Measurements from ENCODE around the gene RCE1.

RCE1 gene

GRCh38 chr11:66887526-66887925 is 44.3 kb downstream of the RCE1 start:
- no peak for DNase-seq (ENCODE audit: low spot score)

- no peak for DNase-seq (ENCODE audit: low spot score)
These were observed 45.0 kb downstream of the RCE1 start for GRCh38 chr11:66888282-66888681.

GRCh38 chr11:66889960-66890359 is 46.7 kb downstream of the RCE1 start:
- DNase-seq (ENCODE audit: low spot score), result no peak

- no peak for DNase-seq (ENCODE audit: low spot score)
These were observed 48.8 kb downstream of the RCE1 start for GRCh38 chr11:66891851-66892660.

- no peak for DNase-seq (ENCODE audit: low spot score)
These were observed 49.7 kb downstream of the RCE1 start for GRCh38 chr11:66892911-66893310.

- no peak for DNase-seq (ENCODE audit: low spot score)
These were observed 50.9 kb downstream of the RCE1 start for GRCh38 chr11:66894141-66894540.
